Kidney (tissue), 14 donors: ENCODE data around the gene PSMD10. TPM values are rescaled to one million over a fixed set of nuclear protein-coding genes. Genes with fewer than 3 reads are reported as not detected.

Experiments used
- DNase-seq, 5 donors: peaks; one replicate each; pipeline ENCODE4 v3.0.0-alpha.2; 2013 to 2020
- FAIRE-seq: peaks from 2 replicates; lab custom pipeline; 2012; peaks lifted over from hg19 to GRCh38; lab: Jason Lieb, UNC
- H3K27ac ChIP-seq, 2 donors: one replicate each; pipeline ENCODE4 v1.7.0; 2013; ENCODE audit warnings: low read depth in 2 of 2, low read length in 2 of 2, inconsistent platforms in 1 of 2
- H3K27me3 ChIP-seq: one replicate; pipeline ENCODE4 v1.7.1; 2013; ENCODE audit warnings: low read length, inconsistent platforms; ENCODE audit not compliant: control insufficient read depth, insufficient read depth
- H3K36me3 ChIP-seq, 3 donors: one replicate each; pipeline versions ENCODE4 v1.7.0 to v1.7.1; 2013; ENCODE audit warnings: low read length in 3 of 3, control low read depth in 1 of 3, inconsistent platforms in 1 of 3; ENCODE audit not compliant: insufficient read depth in 3 of 3, control insufficient read depth in 2 of 3
- H3K4me1 ChIP-seq, 3 donors: one replicate each; pipeline versions ENCODE4 v1.7.0 to v1.7.1; 2013; ENCODE audit warnings: low read length in 3 of 3, inconsistent platforms in 1 of 3, low read depth in 1 of 3; ENCODE audit not compliant: control insufficient read depth in 2 of 3, insufficient read depth in 2 of 3
- H3K4me3 ChIP-seq, 3 donors: one replicate each; pipeline versions ENCODE4 v1.7.0 to v1.8.1; 2013; ENCODE audit warnings: low read length in 3 of 3, control low read depth in 1 of 3, inconsistent platforms in 1 of 3
- H3K9ac ChIP-seq, 3 donors: one replicate each; pipeline versions ENCODE4 v1.7.0 to v1.7.1; 2013; ENCODE audit warnings: low read length in 3 of 3, control low read depth in 1 of 3, inconsistent platforms in 1 of 3
- H3K9me3 ChIP-seq, 3 donors: one replicate each; pipeline versions ENCODE4 v1.7.0 to v1.7.1; 2013; ENCODE audit warnings: low read length in 3 of 3, control low read depth in 1 of 3, inconsistent platforms in 1 of 3; ENCODE audit not compliant: control insufficient read depth in 2 of 3, insufficient read depth in 1 of 3
- intact Hi-C: fragments of 100-400 bp; cut with DNase I; formaldehyde crosslinking; loops from one replicate; pipeline ENCODE4 v1.11.1; 2022
- polyA plus RNA-seq: library from polyadenylated mRNA; stranded (reverse); fragments of 350-450 nt; fragmentation: Illumina TruSeq; extraction: RNeasy Lipid Tissue Mini Kit (QIAGEN cat#74804); gene quantifications from one replicate; pipeline ENCODE4 v1.2.3, GENCODE V29; 2014; ENCODE audit warnings: low read depth, low replicate concordance; ENCODE audit not compliant: insufficient read depth
- total RNA-seq: library from RNA; stranded (reverse); fragmentation: NEBNext Ultra II Directional; extraction: Animal tissue kit (Norgen Biotek cat#: 25700); gene quantifications from one replicate; pipeline ENCODE4 v1.2.1, GENCODE V29; 2021
- TF ChIP-seq, protein P1 (sequence below): IDR thresholded peaks from 3 replicates; pipeline ENCODE4 v1.5.1; 2012; ENCODE audit warnings: mild to moderate bottlenecking, moderate library complexity, borderline replicate concordance; ENCODE audit not compliant: insufficient read depth; ENCODE audit errors: extremely low read depth
- donor health status: control.
- donor health status: control.
- donor health status: control.
- donor health status: control.
- donor health status: control.
- donor health status: DM: yes; HTN: yes; CAD: no.
- donor health status: Normal renal cell carcinoma (clear cell type).

PSMD10 gene
- total and polyA plus RNA-seq, 2 donors from 2014 or later, result 32.7 to 36.1 TPM

DNA sequence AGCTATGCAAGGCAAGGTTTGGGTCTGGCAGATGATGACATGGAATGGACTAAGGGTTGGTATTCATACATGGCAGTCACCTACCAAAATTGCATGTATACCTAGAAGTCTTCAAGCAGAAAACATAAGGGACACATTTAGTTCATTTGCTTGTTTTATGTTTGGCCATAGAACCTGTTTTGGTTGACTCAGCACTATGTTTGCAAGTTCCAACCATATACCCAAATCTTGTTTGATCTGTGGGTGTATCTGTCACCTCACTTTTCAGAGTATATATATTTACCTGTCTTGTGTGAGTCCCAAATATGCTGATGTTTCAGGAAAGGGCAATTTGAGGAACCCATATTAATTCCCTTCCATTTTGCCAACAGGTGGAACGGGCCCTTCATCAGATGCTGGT lies 39.5 kb upstream of the PSMD10 start:
- Histone ChIP-seq H3K36me3 (peaks cover 0 to 6% (median 0%) of the 10 kb centered on the region in 3 donors), H3K4me1 (no peaks in the 10 kb centered on the region), H3K4me3 (no peak overlapping the region), H3K9ac (no peak overlapping the region), H3K9me3 (no peaks in the 10 kb centered on the region), H3K27me3 (no peaks in the 10 kb centered on the region), H3K27ac (no peak overlapping the region)
- FAIRE-seq, result no peak
- TF ChIP-seq, protein P1, sequence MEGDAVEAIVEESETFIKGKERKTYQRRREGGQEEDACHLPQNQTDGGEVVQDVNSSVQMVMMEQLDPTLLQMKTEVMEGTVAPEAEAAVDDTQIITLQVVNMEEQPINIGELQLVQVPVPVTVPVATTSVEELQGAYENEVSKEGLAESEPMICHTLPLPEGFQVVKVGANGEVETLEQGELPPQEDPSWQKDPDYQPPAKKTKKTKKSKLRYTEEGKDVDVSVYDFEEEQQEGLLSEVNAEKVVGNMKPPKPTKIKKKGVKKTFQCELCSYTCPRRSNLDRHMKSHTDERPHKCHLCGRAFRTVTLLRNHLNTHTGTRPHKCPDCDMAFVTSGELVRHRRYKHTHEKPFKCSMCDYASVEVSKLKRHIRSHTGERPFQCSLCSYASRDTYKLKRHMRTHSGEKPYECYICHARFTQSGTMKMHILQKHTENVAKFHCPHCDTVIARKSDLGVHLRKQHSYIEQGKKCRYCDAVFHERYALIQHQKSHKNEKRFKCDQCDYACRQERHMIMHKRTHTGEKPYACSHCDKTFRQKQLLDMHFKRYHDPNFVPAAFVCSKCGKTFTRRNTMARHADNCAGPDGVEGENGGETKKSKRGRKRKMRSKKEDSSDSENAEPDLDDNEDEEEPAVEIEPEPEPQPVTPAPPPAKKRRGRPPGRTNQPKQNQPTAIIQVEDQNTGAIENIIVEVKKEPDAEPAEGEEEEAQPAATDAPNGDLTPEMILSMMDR, result no peak
- DNase-seq, result no peak
- intact Hi-C loops, result no loop called here

DNA sequence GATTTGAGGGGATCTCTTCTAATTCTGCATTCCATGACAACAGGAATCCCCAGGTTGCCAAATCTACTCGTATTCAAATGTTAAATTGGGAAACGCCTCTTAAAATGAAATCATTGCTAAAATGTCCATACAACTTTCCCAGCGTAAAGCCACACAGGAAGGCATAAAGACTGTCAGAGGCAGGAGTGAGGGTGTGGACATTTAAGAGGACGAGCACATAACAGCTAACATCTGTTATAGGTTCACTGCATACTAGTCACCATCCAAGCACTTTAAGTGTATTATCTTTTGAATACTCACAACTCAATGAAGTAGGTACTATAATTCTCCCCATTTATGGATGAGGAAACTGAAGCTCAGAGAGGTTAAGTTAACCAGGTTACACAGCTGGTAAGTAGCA lies 35.8 kb upstream of the PSMD10 start:
- no peaks in the 10 kb centered on the region for H3K27me3 ChIP-seq
- no peak overlapping the region for H3K9ac ChIP-seq
- no peak overlapping the region for H3K27ac ChIP-seq
- no peaks in the 10 kb centered on the region for H3K9me3 ChIP-seq
- no peak overlapping the region for H3K4me3 ChIP-seq
- TF ChIP-seq, protein P1, result no peak
- FAIRE-seq (no peak), DNase-seq (no peak)
- H3K36me3 ChIP-seq, result no peaks in the 10 kb centered on the region
- intact Hi-C loops, result no loop called here
- no peaks in the 10 kb centered on the region for H3K4me1 ChIP-seq

DNA sequence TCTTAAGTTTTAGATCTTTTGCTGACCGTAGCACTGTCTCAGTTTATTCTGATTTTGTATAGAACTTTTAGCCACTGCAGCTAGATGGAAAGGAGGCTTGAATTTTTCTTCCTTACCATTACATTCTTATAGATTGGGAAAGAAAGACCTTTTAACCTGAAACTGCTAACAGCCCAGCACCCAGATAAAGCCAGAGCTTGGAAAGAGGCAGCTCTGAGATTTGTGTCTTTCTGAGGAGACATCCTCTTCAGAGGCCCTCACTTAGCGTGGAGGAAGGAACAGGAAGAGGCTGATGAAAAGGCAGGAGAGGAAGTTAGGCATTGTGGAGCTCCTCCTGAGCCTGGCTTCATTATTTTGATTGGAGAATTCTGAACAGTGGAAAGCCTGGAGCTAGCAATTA lies 35.3 kb upstream of the PSMD10 start:
- H3K36me3 ChIP-seq, result no peaks in the 10 kb centered on the region
- TF ChIP-seq, protein P1, result no peak
- no peak for FAIRE-seq

More for the DNA sequence above, 35.3 kb upstream of the PSMD10 start:
- Histone ChIP-seq H3K9me3 (no peaks in the 10 kb centered on the region), H3K9ac (no peak overlapping the region), H3K27ac (no peak overlapping the region), H3K4me1 (no peaks in the 10 kb centered on the region), H3K27me3 (no peaks in the 10 kb centered on the region), H3K4me3 (no peak overlapping the region)
- intact Hi-C loops, result no loop called here
- DNase-seq, result no peak
